Right ventricle myocardium superior (tissue), 1 donor: Measurements from ENCODE around the gene RAD21L1. TPM values are rescaled to one million over a fixed set of nuclear protein-coding genes. Genes with fewer than 3 reads are reported as not detected.

Experiments
- ATAC-seq: fragments of 200-7000 bp; cut with Tn5 transposase; one replicate; pipeline ENCODE4 v1.9.1; 2020; ENCODE audit warnings: mild to moderate bottlenecking; ENCODE audit not compliant: poor library complexity
- DNase-seq: peaks from one replicate; pipeline ENCODE4 v3.0.0-alpha.2; 2020
- intact Hi-C: fragments of 100-400 bp; cut with DNase I; formaldehyde crosslinking; loops from one replicate; pipeline ENCODE4 v1.11.2; 2022
- total RNA-seq: library from RNA; stranded (reverse); fragmentation: NEBNext Ultra II Directional; extraction: Animal tissue kit (Norgen Biotek cat#: 25700); gene quantifications from one replicate; pipeline ENCODE4 v1.2.1, GENCODE V29; 2021
- donor health status: DM: no; HTN: yes; CAD: no; lungs with severe emphysema.

The RAD21L1 gene
- total RNA-seq, 1 donor from 2014 or later: not detected

DNA sequence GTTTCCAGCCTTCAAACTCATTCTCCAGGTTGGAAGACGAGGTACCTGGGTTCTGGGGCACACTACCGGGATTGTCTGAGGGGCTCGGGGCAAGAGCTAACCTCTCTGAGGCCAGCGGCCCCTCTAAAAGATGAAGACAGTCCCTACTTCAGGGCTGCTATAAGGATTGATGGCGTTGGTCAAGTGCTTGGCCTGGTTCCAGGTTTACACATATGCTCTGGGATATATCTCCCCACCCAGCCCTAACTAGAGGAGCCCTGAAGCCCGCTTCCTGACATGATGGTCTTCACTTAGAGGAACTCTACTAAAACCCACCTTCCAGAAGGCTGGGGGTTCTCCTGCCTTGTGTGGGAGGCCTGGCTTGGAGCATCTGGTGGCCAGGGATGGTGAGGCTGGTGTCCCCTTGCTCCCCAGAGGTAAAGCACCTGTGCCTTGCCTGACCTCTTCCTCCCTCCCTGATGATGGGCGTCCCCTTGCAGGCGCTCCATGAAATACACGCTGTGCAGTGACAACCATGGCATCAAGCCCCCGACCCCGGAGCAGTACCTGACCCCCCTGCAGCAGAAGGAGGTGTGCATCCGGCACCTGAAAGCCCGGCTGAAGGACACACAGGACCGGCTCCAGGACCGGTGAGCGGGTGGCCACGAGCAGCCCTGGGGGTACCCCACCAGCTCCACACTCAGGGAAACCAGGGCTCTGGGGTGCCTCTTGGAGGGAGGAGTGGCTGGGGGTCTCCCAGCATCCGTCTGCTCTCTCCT is 74.4 kb downstream of the RAD21L1 start:
- DNase-seq (no peak), ATAC-seq (no peak)
- intact Hi-C loops: no loop called here

DNA sequence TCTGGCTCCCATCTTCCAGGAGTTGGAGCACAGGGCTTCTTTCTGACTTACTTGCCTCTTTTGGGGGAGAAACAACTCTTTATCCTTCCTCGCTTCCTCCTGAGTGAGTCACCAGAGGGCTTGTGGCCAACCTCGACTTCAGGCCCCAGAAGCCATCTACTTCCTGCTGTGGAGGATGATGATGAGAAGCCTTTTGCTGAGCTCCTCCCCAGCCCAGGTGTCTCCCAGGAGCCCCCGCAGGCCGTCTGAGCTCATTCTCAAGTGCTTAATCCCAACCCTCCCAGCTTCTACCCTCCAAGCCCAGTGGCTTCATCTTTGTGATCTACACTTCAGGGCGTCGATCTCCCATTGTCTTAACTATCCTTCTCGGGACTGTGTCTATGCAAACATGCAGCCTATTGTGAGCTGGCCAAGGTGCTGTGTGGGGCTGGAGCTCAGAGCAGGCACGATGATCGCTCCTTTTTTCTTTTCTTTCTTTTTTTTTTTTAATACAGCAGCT is 75.2 kb downstream of the RAD21L1 start:
- DNase-seq (no peak), ATAC-seq (no peak)
- intact Hi-C loops: no loop called here

GRCh38 chr20:1302685-1303541 is 77.1 kb downstream of the RAD21L1 start:
- ATAC-seq (no peak), DNase-seq (no peak)
- intact Hi-C loops: no loop called here

DNA sequence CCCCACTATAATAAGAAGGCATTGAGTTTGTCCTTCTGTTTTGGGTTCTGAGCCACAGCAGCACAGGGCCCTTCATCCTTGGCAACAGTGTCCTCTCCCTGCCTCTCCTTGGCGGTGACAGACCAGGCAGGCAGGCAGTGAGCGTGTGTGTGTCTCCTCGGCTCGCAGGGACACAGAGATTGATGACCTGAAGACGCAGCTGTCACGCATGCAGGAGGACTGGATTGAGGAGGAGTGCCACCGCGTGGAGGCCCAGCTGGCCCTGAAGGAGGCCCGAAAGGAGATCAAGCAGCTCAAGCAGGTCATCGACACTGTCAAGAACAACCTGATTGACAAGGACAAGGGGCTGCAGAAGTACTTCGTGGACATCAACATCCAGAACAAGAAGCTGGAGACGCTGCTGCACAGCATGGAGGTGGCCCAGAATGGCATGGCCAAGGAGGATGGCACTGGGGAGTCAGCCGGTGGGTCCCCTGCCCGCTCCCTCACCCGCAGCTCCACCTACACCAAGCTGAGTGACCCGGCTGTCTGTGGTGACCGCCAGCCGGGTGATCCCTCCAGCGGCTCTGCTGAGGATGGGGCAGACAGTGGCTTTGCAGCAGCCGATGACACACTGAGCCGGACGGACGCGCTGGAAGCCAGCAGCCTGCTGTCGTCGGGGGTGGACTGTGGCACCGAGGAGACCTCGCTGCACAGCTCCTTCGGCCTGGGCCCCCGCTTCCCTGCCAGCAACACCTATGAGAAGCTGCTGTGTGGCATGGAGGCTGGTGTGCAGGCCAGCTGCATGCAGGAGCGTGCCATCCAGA is 79.1 kb downstream of the RAD21L1 start:
- DNase-seq: no peak
- no peak for ATAC-seq
- intact Hi-C loops: no loop called here

Other genes with a start within 250 kb of the RAD21L1 start
- not detected for gene RSPO4, start 223.7 kb upstream of the RAD21L1 start, total RNA-seq
- 121 TPM for gene PSMF1, start 107.4 kb upstream of the RAD21L1 start, total RNA-seq
- gene TMEM74B, start 41.1 kb upstream of the RAD21L1 start, total RNA-seq: 5.2 TPM
- 0.35 TPM for gene C20orf202, start 22.6 kb upstream of the RAD21L1 start, total RNA-seq
- gene SNPH, start 40.2 kb downstream of the RAD21L1 start, total RNA-seq: 8.9 TPM
- gene SDCBP2, start 103.1 kb downstream of the RAD21L1 start, total RNA-seq: 2.5 TPM
- 112 TPM for gene FKBP1A, start 167.0 kb downstream of the RAD21L1 start, total RNA-seq
- 55.8 TPM for gene NSFL1C, start 240.8 kb downstream of the RAD21L1 start, total RNA-seq